GM19351 (cell line): ENCODE results near the gene NDUFS6.
"Not testable (repeated sequence)": the region's sequence is repeated elsewhere in the genome, so short reads cannot be mapped to it uniquely, and the experiment has no call there.

ENCODE experiments used
- ATAC-seq: cut with Tn5 transposase; IDR thresholded peaks from one replicate; pipeline ENCODE4 v1.9.1; 2021; ENCODE audit warnings: mild to moderate bottlenecking, moderate library complexity; ENCODE audit not compliant: unreplicated experiment

The NDUFS6 gene

DNA sequence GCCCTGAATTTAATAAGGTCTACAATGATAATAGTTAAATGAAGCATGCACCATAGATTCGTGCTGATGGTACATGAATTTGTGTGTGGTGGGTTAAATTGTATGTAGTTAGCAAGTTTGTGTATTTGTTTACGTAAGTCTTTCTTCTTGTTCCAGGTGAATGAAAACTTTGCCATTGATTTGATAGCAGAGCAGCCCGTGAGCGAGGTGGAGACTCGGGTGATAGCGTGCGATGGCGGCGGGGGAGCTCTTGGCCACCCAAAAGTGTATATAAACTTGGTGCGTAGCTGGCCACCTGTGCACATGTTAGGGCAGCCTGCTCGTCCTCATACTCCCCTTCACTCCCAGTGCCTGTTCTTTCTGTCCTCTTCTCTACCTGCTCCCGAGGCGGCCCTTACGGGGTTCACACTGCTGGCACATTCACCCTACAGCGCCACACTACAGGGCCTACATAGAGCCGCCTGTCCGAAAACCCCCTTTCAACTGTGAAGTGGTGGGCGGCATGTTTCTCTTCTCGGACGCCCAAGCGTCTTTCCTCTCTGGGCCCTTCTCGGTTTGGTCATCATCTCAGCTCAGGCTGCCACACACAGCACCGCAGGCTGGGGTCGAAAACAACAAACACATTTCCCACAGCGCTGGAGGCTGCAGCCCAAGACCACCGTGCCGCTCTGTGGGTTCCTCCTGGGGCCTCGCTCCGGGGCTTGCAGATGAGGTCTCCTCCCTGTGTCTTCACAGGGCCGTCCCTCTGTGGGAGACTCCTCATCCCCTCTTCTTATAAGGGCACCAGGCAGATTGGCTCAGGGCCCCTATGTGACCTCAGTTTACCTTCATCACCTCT, 13.2 kb downstream of the NDUFS6 start:
- ATAC-seq = no peak

DNA sequence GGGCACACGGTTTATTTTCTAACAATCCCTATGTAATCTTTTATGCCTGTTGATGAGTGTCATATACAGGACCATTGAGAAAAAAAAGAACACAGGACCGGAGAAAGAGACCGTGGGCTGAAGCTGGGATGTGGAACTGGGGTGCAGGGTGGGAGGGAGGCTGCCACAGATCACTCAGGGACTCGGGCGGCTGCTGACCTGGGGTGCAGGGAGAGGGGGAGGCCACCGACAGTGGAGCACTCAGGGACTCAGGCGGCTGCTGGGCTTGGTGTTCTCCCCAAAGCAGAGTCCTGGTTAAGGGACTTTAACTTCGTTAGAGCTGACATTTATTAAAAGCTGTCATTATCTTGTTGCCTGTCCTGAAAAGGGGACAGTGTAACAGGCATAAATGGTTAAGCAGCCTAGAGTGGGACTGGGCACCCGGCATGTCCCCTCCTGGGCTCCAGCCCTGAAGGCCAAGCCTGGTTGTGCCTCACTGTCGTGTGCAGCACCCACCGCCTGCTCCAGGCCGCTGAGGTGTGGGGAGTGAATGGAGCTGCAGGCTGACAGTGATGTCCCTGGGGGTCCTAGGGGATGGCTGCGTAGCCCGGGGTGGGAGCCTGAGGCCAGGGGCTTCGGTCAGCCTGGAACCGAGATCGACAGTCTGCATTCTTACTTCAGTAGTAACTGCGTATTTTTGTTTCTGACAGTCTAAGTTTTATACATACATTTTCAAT, 14.0 kb downstream of the NDUFS6 start:
- no peak for ATAC-seq

DNA sequence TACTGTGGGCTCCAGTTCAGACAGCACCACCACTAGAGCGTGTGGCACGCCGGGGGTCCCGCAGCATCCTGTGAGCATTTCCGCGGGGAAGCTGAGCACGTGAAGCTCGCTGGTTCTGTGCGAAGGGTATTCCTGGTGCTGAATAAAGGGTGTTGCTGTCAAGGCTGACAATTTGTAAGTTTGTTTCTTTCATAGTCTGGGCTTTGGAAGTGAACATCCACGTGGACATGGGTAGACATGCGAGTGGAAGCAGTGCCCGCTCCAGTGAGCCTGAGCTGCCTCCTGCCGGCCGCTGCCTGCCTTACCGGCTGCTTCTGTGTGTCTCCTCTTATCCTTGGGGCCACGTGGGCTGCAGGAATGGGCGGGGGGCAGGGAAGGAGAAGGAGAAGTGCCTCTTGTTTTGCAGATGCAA, 14.7 kb downstream of the NDUFS6 start:
- no peak for ATAC-seq

DNA sequence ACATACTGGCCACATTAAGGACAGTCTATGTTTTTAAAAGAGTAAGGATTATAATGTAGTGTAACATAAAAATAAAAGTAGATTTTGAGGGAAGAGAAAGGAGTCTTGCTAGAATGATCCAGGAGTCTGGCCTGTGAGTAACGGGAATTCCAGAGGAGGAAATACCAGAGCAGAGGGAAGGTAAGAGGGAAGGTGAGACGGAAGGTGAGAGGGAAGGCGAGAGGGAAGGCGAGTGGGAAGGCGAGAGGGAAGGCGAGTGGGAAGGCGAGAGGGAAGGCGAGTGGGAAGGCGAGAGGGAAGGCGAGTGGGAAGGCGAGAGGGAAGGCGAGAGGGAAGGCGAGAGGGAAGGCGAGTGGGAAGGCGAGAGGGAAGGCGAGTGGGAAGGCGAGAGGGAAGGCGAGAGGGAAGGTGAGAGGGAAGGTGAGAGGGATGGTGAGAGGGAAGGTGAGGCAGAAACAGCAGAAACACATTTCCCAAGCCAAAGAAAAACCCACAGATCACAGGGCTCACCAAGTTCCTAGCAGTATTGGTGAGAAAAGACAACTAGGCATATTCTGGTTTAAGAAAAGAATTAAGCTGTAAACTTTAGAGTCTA, 15.4 kb downstream of the NDUFS6 start:
- ATAC-seq = not testable (repeated sequence)

DNA sequence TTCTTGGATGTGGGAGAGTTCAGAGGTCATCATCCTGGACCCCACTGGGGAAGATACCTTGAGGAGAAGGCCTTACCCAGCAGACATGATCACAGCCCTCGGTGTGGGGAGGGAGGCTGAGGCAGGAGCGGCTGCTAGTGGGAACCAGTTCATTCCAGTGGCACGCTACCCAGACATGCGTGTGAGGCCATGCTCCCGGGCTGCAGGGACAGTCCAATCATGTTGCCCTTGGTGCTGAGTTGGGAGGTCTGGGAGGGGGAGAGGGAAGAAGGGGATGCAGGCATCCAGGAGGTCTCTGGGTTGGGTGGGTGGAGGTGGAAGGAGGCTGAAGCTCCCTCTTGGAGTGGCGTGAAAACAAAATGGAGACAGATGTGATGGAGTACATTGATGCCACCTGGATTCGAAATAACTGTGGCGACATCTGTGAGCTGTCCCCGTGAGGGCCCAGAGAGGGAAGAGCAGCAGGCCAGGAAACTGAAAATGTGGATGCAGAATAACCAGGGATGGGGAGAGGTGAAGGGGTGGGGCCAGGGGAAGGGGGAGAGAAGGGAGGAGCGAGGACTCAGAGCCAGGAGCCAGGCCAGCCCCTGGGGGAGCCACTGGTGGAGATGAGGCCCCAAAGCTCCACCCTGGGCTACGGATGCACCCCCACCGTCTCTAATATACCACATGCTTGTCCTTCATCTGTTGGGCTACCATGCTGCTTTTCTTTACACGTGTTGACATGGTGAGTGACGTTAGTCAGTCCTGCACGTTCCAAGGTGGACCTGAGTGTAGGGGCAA, 16.2 kb downstream of the NDUFS6 start:
- no peak for ATAC-seq

DNA sequence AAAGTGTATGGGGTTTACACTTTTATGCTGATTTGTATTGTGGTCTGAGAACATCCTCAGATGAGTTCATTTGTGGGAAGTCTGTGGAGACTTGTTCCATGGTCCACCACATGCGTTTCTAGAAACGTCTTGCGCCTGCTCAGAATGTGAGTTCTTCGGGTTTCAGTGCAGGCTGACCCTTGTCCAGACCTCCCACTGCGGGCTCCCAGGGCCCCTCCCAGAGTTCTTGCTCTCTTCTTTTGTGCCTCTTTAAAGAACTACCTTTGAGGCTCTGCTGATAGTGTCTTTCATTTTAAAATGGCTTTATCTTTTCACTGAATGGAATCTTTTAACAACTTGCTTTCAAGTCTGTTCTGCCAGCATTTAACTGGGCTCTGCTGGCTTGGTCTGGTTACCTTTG, 17.6 kb downstream of the NDUFS6 start:
- no peak for ATAC-seq

DNA sequence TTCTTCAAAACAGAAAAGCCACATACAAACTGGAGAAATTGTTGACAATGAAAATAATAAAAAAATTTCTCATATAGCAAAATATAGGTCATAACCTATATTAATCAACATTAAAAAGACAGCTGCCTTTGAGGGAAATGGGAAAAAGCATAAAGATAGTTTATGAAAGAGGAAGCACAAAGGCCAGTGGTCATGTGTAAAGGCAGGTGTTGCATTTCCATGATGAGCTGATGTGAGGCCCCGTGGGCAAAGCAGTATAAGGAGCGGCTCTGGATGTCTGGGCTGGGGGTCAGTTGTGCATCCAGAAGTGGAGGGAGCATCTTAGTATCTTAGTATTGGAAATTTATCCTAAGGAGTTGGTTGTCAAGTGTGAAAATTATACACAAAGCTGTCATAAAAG, 18.3 kb downstream of the NDUFS6 start:
- ATAC-seq = no peak

DNA sequence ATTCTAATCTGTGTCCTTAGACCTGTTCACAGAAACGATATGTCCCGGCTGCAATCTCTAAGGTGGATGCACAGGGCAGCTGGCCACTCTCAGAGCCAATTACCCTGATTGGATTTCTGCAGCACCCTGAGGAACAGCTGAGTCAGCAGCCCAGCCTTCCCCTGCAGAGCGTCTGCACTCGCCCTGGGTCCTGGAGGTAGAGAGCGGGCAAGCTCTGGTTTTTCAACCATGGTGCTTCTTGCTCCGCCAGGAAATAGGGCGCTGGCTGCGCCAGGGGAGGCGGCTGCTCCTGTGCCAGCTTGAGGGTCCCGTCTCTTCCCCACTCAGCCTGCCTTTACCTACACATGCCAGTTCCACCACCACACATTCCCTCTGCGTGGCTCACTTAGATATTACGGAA, 19.2 kb downstream of the NDUFS6 start:
- no peak for ATAC-seq

DNA sequence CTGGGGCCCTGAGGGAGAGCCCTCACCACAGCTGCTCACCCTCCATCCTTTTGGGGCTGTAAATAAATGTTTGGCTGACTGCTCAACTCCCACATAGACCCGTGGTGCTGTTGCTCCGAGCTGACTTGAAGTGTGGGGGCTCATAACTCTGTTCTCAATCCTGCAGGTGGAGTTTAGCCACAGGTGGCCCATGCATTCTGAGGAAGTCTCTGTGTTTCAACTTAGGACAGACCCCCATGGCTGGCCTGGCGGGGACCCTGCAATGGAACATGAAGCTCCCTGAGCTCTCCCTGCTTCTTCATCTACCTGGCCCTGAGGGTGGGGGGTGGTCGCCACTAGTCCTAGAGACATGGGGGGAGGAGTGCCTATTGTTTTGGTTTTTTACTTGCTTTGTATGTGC, 19.7 kb downstream of the NDUFS6 start:
- ATAC-seq = no peak

DNA sequence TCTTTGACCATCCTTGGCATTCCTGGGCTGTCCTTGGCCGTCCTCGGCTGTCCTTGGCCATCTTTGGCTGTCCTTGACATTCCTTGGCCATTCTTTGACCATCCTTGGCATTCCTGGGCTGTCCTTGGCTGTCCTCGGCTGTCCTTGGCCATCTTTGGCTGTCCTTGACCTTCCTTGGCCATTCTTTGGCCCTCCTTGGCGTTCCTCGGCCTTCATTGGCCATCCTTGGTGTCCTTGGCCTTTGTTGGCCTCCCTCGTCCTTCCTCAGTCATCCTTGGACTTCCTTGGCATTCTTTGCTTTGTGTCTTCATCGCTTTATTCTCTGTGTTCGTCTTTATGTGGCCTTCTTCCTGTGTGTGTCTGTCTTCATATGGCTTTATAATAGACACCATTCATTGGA, 20.7 kb downstream of the NDUFS6 start:
- ATAC-seq = no peak

DNA sequence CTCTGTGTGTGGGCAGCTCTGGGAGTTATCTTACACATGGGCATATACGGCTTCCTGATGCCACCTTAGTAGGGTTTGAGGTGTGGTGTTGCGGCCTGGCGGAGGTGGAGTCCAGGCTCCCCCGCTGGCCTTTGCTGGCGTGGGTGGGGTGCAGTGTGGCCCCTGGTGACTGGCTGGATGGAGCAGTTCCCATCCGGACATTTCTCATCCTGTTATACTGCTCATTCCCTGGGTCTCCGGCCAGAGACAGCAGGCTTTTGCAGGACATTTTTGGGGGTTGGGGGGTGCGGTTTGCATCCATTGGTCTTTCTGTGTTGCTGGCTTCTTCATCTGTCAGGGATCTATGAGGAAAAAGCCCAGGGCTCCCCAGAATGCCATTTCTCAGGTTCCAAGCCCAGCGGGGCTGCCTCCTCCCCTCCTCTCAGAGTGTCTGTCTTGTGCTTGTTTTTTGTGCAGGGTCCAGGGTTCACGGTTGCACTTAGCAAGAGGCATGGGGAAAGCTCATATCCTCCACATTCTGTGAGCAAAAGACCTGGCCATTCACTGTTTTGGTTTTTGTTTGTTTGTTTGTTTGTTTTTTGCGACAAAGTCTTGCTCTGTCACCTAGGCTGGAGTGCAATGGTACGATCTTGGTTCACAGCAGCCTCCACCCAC, 22.3 kb downstream of the NDUFS6 start:
- no peak for ATAC-seq

DNA sequence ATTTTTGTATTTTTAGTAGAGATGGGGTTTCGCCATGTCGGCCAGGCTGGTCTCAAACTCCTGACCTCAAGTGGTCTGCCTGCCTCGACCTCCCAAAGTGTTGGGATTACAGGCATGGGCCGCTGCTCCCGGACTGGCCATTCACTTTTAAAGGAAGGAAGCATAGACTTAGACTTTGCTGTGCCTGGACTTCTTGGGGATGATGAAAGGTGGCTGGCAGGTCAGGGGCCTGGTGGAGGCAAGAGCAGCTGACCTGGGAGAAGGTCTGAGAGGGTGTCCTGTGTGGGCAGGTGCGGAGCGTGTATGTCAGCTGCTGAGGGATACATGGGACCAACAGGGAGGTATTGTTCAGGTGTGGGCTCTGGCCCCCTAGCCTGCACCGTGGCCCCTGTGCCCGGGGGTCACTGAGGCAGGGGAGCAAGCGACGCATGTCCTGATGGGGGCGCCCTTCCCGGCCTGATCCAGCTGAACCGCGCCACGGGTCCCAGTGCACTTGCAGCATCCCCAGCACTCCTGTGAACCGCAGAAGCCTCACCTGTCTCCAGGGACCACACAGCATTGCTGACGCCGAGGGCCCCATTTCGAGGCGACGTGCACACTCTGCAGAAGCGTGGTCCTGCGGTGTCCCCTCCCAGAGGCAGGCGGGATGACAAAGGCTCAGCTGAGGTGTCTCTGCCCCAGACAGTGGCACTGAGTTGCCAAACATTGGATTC, 23.1 kb downstream of the NDUFS6 start:
- no peak for ATAC-seq

DNA sequence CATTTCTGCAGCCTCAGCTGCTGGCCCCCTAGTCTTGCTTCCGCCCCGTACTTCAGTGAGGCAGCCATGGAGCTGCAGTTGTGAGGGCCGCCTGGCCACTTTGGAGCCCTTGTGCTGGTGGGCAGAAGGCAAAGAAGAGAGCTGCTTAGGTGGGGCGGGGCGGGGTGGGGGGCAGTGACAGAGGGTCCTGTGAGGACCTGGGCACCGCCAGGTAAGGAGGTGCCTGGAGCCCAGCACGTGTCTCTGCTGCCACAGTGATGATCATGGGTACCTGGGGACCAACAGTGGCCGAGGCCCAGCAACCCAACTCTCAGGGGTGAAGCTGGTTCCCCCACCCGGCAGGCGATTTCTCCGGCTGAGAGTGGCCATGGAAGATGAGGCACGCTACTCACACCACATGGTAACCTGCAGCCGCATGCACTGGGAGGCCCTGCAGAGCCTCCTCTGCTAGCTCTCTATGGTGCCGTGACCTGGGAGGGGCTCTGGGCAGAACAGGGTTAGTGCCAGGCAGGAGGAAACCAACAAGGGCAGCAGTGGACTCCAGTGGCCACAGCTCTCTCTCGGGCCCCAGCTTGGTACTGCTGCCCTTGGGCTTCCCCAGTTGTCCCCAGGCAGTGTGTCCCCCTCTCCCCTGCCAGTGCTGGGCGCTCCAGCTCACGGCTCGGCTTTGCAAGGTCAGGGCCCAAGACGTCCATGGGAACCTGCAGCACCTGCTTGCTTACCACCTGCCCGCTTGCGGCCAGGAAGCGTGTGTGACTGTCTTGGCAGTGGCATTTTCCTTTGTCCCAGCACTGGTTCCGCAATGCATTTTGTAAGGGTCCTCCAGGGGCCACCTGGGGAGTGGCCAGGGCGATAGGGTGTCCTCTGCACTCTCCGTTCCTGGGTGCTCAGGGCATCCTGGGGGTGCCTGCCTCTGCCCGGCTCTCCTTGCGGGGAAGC, 24.0 kb downstream of the NDUFS6 start:
- no peak for ATAC-seq

DNA sequence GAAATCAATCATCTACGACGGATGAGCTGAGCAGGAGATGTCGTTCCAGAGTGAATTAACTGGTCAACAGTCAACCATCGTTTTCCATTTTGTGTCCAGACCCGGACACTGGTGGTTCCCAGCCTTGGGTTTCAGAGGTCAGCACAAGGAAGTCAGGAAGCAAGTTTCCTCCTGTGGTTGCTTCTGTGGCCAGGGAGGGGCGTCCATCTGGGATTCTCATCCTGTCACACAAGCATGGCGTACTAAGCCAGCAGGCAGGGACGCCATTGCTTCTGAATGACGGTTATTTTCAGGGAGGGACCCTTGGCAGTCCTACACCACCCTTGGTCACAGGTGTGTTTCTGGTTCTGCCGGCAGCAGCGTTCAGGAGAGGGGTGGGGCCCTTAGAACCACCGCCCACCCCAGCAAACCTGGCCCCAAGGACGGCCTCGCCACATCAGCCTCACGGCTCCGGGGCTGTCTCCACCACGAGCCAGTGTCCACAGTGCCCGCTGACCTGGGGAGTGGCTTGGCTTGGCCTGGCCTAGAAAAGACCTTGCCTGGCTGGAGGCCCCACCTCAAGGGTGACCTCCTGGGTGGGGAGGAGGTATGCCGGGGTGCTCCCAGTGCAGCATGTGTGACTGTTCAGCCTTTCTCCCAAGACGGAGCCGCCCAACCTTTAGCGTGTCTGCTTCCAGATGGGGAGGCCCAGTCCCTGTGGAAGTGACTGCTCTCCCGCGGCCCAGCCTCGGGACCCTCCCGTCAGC, 25.2 kb downstream of the NDUFS6 start:
- ATAC-seq = no peak

DNA sequence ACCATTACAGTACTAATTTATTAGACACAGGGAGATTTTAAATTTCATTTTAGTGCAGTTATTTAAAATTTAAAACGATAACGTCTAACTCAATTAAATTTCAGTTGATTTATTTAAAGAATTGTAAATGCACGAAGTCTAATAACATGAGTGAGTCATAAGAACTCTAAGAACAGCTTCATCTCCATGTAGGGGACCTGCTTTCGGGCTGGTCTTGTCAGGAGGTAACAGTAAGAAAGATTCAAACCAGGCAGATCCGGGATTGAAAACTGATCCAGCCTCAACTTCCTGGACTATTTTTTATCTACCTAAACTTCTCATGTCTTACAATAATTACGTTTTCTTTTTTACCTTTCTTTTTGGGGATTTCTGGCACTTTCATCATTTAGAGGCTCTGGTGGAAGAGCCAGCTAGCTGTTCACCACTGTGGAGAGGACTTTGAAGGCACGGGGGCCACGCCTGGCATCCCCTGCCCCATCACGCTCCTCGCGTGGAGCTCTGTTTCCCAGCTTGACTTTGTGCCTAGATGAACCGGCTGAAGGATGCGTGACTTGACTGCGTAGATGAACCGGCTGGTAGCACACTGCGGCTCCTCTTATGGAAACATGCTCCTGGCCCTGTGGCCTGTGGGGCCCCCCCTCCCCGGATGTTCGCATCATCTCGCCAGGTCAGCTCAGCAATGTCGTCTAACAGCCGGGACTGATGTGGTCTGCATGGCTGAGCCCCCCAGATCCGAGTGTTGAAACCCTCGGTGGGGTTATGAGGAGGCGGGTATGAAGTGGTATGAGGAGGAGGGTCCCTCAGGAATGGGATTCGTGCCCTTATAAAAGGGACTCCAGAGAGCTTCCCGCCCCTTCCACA, 26.0 kb downstream of the NDUFS6 start:
- no peak for ATAC-seq

DNA sequence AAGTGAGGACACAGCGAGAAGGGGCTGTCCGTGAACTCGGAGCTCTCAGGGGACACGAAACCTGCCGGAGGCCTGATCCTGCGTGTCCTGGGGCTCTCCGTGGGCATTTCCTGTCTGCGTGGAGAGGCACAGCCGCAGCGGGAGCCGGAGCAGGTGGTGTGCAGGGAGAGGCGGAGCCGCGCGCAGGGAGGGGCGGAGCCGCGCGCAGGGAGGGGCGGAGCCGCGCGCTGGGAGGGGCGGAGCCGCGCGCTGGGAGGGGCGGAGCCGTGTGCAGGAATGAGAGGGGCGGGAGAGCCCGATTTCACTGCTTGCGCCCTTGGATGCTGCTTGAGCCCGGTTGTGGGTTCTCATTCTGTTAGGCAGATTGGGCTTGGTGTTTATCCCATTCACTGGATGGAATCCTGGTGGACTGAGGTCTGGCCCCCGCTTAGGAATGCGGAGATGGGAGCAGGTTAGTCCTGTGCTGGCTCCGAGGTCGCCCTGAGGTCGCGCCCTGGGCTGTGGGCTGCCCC, 26.7 kb downstream of the NDUFS6 start:
- ATAC-seq = no peak

DNA sequence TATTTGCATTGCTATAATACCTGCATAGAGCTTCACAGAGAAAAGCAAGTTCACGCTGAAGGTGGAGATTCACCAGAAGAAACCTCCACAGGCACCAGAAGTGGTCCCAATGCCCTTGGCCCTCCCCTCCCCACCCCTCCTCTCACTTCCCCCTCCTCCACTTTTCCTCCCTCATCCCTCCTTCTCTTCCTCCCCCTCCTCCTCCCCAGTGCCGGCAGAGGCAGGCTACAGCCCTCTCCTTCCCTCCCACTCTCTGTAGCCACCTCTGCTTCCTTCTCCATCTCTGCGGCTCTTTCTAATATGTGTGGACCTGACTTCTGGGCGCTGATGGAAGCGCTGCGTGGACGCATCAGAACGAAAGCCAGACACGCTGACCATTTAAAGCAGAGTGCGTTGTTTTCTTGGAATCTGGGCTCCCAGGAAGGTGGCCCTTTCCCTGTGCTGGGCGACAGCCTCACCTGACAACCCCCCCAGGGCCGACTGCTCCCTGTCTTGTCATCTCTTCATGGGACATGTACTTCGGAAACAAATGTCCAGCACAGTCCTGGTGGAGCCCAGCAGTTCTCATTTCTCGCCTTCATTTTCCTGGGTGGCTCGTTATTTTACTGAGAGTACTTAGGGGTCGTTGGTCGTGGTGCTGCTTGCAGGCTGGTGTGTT, 29.5 kb downstream of the NDUFS6 start:
- no peak for ATAC-seq
